CD1c-positive myeloid dendritic cell (primary cell): ENCODE data around the gene GPATCH3.
A peak's percentile ranks its signal among the peaks of the same experiment; 100 is the strongest.
"Not testable (repeated sequence)": the region's sequence is repeated elsewhere in the genome, so short reads cannot be mapped to it uniquely, and the experiment has no call there.

Experiments
- DNase-seq: peaks from one replicate; pipeline ENCODE4 v3.0.0-alpha.2; 2016; ENCODE audit errors: extremely low spot score

The GPATCH3 gene

GRCh38 chr1:26873097-26873496 is 27.2 kb downstream of the GPATCH3 start:
- DNase-seq, result not testable (repeated sequence)

GRCh38 chr1:26864610-26865480 is 35.4 kb downstream of the GPATCH3 start:
- peak; percentile 98 for DNase-seq

GRCh38 chr1:26863685-26864077 is 36.6 kb downstream of the GPATCH3 start:
- DNase-seq, result no peak

GRCh38 chr1:26862781-26863684 is 37.2 kb downstream of the GPATCH3 start, which contains the start of gene SFN:
SFN (plus strand) TSS chr1:26863149; CDS start chr1:26863213, 64 bp downstream.
- DNase-seq, result no peak

GRCh38 chr1:26861889-26862378 is 38.3 kb downstream of the GPATCH3 start:
- DNase-seq, result no peak

GRCh38 chr1:26861286-26861701 is 39.0 kb downstream of the GPATCH3 start:
- no peak for DNase-seq

- no peak for DNase-seq
Measured at GRCh38 chr1:26858891-26859640, 41.2 kb downstream of the GPATCH3 start.

GRCh38 chr1:26858160-26858559 is 42.1 kb downstream of the GPATCH3 start:
- no peak for DNase-seq

GRCh38 chr1:26857473-26858060 is 42.7 kb downstream of the GPATCH3 start:
- no peak for DNase-seq

GRCh38 chr1:26856604-26857469 is 43.4 kb downstream of the GPATCH3 start:
- DNase-seq, result no peak

- DNase-seq, result no peak
Measured at GRCh38 chr1:26856181-26856580, 44.1 kb downstream of the GPATCH3 start.

GRCh38 chr1:26855636-26856035 is 44.6 kb downstream of the GPATCH3 start:
- DNase-seq, result no peak

- DNase-seq, result no peak
Measured at GRCh38 chr1:26854906-26855305, 45.4 kb downstream of the GPATCH3 start.

GRCh38 chr1:26853600-26853999 is 46.7 kb downstream of the GPATCH3 start:
- DNase-seq, result no peak

- peak; percentile 83 for DNase-seq
Measured at GRCh38 chr1:26853156-26853555, 47.1 kb downstream of the GPATCH3 start.

GRCh38 chr1:26852701-26853100 is 47.6 kb downstream of the GPATCH3 start:
- no peak for DNase-seq

- DNase-seq, result no peak
Measured at GRCh38 chr1:26851106-26851684, 49.1 kb downstream of the GPATCH3 start.

GRCh38 chr1:26848941-26849774 is 51.1 kb downstream of the GPATCH3 start:
- DNase-seq, result no peak

- DNase-seq, result no peak
Measured at GRCh38 chr1:26848499-26848898, 51.8 kb downstream of the GPATCH3 start.
